SK-N-MC (cell line): ENCODE data around the gene TTC34.
"Not testable (repeated sequence)": the region's sequence is repeated elsewhere in the genome, so short reads cannot be mapped to it uniquely, and the experiment has no call there.

Experiments
- EZH2 ChIP-seq: fragments of 200-600 bp; sonication (generic); IDR thresholded peaks from one replicate; pipeline ENCODE4 v1.6.1; 2017; ENCODE audit warnings: antibody characterized with exemption
- POLR2AphosphoS5 ChIP-seq: IDR thresholded peaks from 2 replicates; pipeline ENCODE4 v1.6.1; 2012; ENCODE audit warnings: mild to moderate bottlenecking, low read depth, low read length, borderline replicate concordance

- TF ChIP-seq POLR2AphosphoS5, EZH2: not testable (repeated sequence)
Measured at GRCh38 chr1:2655598-2656434, 145.7 kb downstream of the TTC34 start.
